Upper lobe of right lung (tissue), 1 donor: ENCODE data around the gene TMEM101. TPM values are rescaled to one million over a fixed set of nuclear protein-coding genes. Genes with fewer than 3 reads are reported as not detected.

Source experiments
- ATAC-seq: fragments of 200-7000 bp; cut with Tn5 transposase; one replicate; pipeline ENCODE4 v1.9.1; 2020; ENCODE audit warnings: mild to moderate bottlenecking, moderate library complexity
- DNase-seq: peaks from one replicate; pipeline ENCODE4 v3.0.0-alpha.2; 2020
- H3K27ac ChIP-seq: fragments of 200-600 bp; one replicate; pipeline ENCODE4 v1.8.0; 2022
- H3K27me3 ChIP-seq: fragments of 200-600 bp; one replicate; pipeline ENCODE4 v1.8.0; 2022; ENCODE audit warnings: mild to moderate bottlenecking
- H3K36me3 ChIP-seq: fragments of 200-600 bp; one replicate; pipeline ENCODE4 v1.8.0; 2022
- H3K4me1 ChIP-seq: fragments of 200-600 bp; one replicate; pipeline ENCODE4 v1.8.0; 2022
- H3K4me3 ChIP-seq: fragments of 200-600 bp; one replicate; pipeline ENCODE4 v1.8.0; 2022; ENCODE audit warnings: mild to moderate bottlenecking
- H3K9me3 ChIP-seq: fragments of 200-600 bp; one replicate; pipeline ENCODE4 v1.8.0; 2022
- CTCF ChIP-seq: fragments of 200-600 bp; IDR thresholded peaks from one replicate; pipeline ENCODE4 v1.8.0; 2022; ENCODE audit warnings: antibody characterized with exemption
- intact Hi-C: fragments of 100-400 bp; cut with DNase I; formaldehyde crosslinking; loops from one replicate; pipeline ENCODE4 v1.11.0; 2022
- total RNA-seq: library from RNA; stranded (reverse); fragmentation: NEBNext Ultra II Directional; extraction: Animal tissue kit (Norgen Biotek cat#: 25700); gene quantifications from one replicate; pipeline ENCODE4 v1.2.1, GENCODE V29; 2021
- donor health status: DM: no; HTN: yes; CAD: no; lungs with severe emphysema.

TMEM101 gene
- total RNA-seq, 1 donor from 2014 or later, result 27.4 TPM

DNA sequence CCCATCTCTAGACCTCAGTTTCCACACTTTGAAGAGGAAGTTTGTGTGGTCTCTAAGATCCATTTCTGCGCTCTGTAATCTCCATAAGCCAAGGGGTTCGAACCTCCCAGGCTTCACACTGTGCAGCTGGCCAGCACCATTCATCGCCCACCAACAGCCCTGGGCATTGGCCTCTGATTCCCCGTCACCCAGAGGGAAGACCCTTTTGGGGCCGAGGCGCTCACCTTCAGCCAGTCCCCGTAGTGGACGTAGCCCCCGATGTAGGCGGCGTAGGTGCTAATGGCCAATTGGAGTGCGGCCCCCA, 678 bp downstream of the TMEM101 start:
- Histone ChIP-seq H3K4me1 (peaks cover 14% of the 10 kb centered on the region), H3K36me3 (peaks cover 7% of the 10 kb centered on the region), H3K9me3 (no peaks in the 10 kb centered on the region), H3K27me3 (no peaks in the 10 kb centered on the region), H3K4me3 (peak overlapping the region; percentile 95), H3K27ac (peak overlapping the region; percentile 87)
- TF ChIP-seq CTCF, result no peak
- intact Hi-C loops, result no loop called here
- ATAC-seq (peak; percentile 3), DNase-seq (no peak)

GRCh38 chr17:44012874-44013273, 1.9 kb downstream of the TMEM101 start:
- Histone ChIP-seq H3K9me3 (no peaks in the 10 kb centered on the region), H3K27me3 (no peaks in the 10 kb centered on the region), H3K36me3 (peaks cover 15% of the 10 kb centered on the region), H3K4me1 (peaks cover 18% of the 10 kb centered on the region), H3K4me3 (no peak overlapping the region), H3K27ac (no peak overlapping the region)
- ATAC-seq (no peak), DNase-seq (no peak)
- intact Hi-C loops, result no loop called here
- TF ChIP-seq CTCF, result no peak

DNA sequence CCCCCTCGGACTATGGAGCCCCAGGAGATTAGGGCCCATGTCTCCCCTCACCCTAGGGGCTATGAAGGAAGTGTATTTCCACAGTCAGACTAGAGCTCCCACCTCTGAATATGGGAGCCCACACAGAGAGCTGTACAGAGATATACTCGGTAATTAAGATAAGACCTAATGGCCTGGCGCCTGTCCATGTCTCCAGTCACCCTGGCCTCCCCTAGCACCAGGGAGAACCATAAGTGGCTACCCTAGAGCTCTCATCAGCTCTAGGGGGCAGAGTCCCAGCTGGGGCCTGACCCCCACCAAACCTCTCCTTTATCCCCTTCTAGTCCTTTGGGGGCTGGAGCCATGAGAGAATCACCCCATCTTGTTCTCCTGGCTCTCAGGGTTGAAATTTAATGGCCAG, 2.4 kb downstream of the TMEM101 start:
- Histone ChIP-seq H3K36me3 (peaks cover 15% of the 10 kb centered on the region), H3K4me1 (peaks cover 23% of the 10 kb centered on the region), H3K27me3 (no peaks in the 10 kb centered on the region), H3K9me3 (no peaks in the 10 kb centered on the region), H3K4me3 (no peak overlapping the region), H3K27ac (no peak overlapping the region)
- TF ChIP-seq CTCF, result no peak
- ATAC-seq (no peak), DNase-seq (no peak)
- intact Hi-C loops, result no loop called here

- no peaks in the 10 kb centered on the region for H3K27me3 ChIP-seq
- peaks cover 15% of the 10 kb centered on the region for H3K36me3 ChIP-seq
- peaks cover 27% of the 10 kb centered on the region for H3K4me1 ChIP-seq
- no peak overlapping the region for H3K27ac ChIP-seq
- no peak for ATAC-seq
- H3K4me3 ChIP-seq, result no peak overlapping the region
- no peak for DNase-seq
- H3K9me3 ChIP-seq, result no peaks in the 10 kb centered on the region
- intact Hi-C loops, result no loop called here
- no peak for TF ChIP-seq CTCF
Observed at GRCh38 chr17:44011876-44012275, 2.9 kb downstream of the TMEM101 start.

- H3K4me1 ChIP-seq, result peaks cover 32% of the 10 kb centered on the region
- H3K27ac ChIP-seq, result no peak overlapping the region
- no peak for DNase-seq
Observed at GRCh38 chr17:44010966-44011647, 3.7 kb downstream of the TMEM101 start.

More at GRCh38 chr17:44010966-44011647, 3.7 kb downstream of the TMEM101 start:
- Histone ChIP-seq H3K9me3 (no peaks in the 10 kb centered on the region), H3K36me3 (peaks cover 15% of the 10 kb centered on the region), H3K4me3 (no peak overlapping the region), H3K27me3 (no peaks in the 10 kb centered on the region)
- no peak for ATAC-seq
- intact Hi-C loops, result no loop called here
- no peak for TF ChIP-seq CTCF
